ENCODE measurements around the gene COL4A2.

DNA sequence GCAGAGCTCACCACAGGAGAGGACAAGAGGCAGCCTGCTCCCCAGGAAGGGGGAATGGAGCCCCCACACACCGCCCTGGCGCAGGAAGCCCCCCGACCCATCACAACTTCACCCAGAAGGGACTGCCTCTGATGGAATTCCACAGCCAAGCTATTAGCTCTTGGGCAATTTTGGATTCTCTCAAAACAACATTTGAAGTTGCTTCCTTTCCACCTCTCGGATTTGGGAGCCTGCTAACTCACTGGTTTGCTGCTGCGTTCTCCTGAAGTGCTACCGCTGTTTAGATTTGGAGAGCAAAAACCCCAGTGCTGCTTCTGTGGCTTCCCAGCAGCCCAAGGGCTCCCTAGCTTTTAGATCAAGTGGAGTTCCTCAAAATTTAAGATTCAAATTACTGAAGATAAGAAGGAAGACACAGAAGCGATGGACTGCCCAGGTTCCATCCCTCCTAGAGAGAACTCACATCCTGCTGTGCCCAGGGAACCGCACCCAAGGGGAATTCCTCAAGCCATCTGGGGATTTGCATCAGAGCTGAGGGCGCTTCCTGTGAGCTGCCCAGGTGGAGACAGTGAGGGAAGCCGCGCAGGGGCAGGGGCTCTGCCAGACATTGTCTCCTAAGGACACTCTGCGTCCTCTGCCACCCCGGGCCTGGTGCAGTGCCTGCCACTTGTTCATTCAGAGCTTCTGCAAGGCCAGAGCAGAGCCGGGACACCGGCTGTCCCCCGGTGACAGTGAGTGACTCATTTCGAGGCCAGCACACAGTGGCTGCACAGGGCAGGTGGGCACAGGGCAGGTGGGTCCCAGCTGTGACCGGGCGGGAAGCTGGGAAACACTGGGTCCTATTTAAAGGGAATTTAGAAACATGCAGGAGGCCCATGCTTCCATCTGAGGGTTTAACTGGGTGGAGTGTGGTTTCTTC is 45.7 kb upstream of the COL4A2 start:
- TF ChIP-seq, protein P1, sequence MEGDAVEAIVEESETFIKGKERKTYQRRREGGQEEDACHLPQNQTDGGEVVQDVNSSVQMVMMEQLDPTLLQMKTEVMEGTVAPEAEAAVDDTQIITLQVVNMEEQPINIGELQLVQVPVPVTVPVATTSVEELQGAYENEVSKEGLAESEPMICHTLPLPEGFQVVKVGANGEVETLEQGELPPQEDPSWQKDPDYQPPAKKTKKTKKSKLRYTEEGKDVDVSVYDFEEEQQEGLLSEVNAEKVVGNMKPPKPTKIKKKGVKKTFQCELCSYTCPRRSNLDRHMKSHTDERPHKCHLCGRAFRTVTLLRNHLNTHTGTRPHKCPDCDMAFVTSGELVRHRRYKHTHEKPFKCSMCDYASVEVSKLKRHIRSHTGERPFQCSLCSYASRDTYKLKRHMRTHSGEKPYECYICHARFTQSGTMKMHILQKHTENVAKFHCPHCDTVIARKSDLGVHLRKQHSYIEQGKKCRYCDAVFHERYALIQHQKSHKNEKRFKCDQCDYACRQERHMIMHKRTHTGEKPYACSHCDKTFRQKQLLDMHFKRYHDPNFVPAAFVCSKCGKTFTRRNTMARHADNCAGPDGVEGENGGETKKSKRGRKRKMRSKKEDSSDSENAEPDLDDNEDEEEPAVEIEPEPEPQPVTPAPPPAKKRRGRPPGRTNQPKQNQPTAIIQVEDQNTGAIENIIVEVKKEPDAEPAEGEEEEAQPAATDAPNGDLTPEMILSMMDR (conservative IDR thresholded peaks at IDR 0.05; ENCODE audit: low read length), result no peak
- no peak for TF ChIP-seq EZH2phosphoT487 (IDR thresholded peaks at IDR 0.05; ENCODE audit: borderline replicate concordance)
